Pons (tissue), 1 donor: Measurements from ENCODE around the gene CCDC78.
A peak's percentile ranks its signal among the peaks of the same experiment; 100 is the strongest.
"Not testable (repeated sequence)": the region's sequence is repeated elsewhere in the genome, so short reads cannot be mapped to it uniquely, and the experiment has no call there.

Source experiments
- DNase-seq: peaks from one replicate; pipeline ENCODE4 v3.0.0-alpha.2; 2016; ENCODE audit warnings: low spot score

Gene CCDC78

GRCh38 chr16:693766-694165 lies 32.5 kb downstream of the CCDC78 start:
- no peak for DNase-seq

DNA sequence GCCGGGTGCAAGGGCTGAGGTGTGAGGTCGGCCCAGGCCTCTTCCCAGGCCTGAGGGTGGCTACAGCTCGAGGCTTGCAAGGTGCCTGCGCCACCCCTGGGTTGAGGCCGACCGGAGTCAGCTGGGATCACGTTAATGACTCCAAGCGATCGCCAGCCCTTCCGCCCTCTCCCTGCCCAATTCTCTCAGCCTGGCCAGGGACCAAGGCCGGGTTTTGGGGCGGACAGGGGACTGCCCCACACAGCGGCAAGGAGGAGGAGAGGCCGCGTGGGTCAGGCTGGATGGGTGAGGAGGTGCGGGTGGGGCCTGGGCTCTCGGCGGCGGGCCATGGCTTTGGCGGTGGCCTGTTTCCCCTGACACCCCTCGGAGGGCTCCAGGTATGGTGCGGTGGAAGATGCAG lies 32.9 kb downstream of the CCDC78 start:
- DNase-seq, result no peak

DNA sequence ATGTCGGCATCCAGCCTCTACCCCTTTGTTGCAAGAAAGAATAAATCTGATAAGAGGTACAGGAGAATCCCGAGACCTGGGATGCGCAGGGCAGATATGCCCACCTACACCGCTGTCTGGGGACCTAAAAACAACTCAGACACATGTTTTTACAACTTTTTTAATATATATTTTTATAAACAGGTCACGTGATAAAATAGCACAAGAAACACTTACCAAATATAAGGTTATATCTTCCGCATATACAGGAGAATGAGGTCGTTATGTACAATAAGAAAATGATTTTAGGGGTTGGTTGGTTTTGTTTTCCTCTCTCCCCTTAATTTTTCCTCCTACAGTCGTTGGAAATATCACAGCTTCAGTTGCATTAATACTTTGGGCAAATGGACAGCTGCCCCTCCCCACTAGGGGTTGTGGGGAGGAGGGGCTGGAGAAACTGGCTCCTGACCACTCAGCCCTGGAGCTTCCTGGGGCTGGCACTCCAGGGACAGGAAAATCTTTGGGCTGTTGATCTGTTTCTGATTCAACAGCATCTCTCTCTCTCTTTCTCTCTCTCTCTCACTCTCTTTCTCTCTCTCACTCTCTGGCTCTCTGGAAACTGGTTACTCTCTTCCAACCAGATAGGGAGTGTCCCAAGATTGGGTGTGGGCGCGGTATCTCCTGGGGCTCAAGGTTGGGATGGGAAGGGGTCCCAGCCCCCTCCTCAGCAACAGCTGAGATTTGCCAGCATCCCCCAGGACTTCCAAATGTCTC lies 33.7 kb downstream of the CCDC78 start:
- DNase-seq, result no peak

GRCh38 chr16:691242-691641 lies 35.0 kb downstream of the CCDC78 start:
- DNase-seq, result not testable (repeated sequence)

DNA sequence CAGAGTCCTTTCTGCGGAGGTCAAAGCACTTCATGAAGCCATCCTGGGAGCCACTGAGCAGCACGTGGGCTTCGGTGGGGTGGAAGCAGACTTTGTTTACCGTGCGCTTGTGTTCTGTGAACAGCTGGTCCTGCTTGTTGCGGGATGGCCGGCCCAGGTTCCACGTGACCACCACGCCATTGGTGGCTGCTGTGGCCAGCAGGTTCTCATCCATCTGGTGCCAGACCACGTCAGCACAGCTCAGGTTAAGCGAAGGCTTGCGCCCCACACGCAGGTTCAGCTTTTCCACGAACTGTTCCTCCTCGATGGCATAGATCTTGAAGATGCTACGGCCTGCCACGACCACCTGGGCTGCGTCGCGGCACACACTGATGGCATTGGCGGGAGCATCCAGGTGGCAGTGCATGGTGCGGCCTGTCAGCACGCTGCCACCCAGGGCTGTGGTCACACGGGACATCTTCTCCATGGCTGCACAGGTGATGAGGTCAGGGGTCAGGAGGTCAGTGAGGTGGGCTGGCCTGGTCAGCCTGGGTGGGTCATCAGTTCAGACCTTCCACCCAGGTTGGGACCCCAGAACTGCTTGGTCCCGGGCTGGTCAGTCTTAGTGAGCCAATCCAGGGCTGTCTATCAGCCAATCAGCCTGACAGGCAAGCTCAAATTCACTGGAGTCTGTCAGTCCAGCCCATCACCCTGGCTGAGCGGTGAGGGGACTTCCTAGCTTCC lies 36.9 kb downstream of the CCDC78 start:
- DNase-seq, result no peak

DNA sequence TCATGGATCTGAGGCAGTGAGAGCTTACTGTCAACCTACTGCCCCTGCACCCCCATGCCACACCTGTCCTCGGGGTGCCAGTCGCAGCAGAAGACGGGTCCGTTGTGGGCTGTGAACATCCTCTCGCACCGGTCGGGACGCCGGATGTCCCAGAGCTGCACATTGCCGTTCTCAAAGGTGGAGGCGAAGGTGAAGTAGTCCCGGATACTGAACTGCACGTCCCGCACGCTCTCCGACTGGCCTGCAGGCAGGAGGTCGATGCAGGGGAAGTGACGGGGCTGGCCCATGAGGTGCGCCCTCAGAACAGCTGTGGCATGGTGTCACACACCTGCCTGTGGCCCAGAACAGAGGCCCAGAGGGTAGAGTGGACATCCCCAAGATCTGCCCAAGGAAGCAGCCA lies 38.7 kb downstream of the CCDC78 start:
- DNase-seq, result no peak

DNA sequence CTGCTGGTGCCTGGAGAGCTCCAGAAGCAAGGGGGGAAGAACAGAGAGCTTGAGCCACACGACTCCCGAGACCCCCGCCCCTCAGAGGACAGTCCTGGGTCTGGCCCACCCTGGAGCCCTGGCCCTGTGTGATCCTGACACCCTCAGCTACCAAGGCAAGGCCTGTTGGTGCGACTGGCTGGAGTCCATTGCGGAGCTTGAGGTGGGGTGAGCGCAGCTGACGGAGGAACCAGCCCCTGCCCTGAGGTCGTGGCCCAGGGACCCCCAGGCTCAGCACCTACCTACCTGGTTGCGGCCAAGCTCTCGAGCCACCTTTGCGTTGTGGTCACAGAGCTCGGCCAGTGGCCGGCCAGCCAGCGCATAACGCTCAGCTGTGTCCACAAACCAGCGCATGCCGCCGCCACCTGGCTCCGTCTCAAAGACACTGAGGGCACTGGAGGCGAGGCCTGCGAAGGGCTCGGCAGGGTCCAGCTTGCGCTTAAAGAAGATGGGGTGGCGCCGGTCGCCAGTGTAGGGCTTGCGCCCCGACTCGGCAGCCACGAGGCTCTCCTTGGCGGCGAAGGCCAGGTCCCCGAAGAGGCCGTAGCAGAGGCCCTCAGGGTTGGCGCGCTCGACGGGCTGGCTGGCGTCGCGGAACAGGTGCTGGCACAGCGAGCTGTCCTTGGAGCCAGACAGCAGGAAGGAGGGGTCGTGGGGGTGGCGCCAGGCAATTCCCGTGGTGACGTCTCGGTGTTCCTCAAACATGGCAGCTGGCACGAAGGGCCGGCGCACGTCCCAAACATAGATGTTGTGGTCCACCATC lies 39.6 kb downstream of the CCDC78 start:
- no peak for DNase-seq

- DNase-seq, result no peak
These were observed 40.3 kb downstream of the CCDC78 start for GRCh38 chr16:685967-686366.

GRCh38 chr16:684961-685696 lies 41.1 kb downstream of the CCDC78 start:
- DNase-seq, result no peak

DNA sequence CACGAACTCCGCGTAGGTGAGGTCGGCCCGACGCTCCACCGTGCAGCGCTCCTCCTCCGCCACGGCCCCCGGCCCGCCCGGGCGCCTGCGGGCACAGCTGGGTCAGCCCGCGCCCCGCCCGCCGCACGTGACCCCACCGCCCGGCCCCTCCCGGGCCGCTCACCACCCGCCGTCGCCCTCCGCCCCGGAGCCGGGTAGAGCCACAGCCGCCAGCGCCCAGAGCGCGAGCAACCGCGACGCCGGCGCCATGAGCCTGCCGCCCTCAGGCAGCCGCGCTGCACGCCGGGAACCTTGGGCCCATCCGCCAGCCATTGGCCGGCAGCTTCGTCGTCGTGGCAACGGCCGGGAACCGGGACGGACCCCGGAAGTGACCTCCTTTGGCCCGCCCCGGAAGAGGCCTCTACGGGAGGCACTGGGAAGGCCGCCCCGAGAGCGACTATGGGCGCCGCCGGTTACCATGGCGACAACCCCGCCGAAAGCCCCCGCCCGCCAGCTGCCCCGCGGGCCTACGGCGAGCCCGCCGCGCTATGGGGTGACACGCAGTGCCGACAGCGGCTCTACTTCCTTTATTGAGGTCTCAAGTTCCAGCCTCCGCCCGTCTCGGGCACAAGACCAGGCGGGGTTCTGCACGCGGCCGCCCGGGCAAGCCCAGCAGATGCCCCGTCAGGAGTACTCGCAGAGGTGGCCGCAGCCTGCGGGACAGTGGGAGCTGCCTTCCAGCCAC lies 42.0 kb downstream of the CCDC78 start, which contains the start of gene JMJD8:
Gene JMJD8 (minus strand): TSS at position 264 of the 724 bp plus-strand sequence. CDS start 15 bp downstream, at position 249.
- peak; percentile 88 for DNase-seq

DNA sequence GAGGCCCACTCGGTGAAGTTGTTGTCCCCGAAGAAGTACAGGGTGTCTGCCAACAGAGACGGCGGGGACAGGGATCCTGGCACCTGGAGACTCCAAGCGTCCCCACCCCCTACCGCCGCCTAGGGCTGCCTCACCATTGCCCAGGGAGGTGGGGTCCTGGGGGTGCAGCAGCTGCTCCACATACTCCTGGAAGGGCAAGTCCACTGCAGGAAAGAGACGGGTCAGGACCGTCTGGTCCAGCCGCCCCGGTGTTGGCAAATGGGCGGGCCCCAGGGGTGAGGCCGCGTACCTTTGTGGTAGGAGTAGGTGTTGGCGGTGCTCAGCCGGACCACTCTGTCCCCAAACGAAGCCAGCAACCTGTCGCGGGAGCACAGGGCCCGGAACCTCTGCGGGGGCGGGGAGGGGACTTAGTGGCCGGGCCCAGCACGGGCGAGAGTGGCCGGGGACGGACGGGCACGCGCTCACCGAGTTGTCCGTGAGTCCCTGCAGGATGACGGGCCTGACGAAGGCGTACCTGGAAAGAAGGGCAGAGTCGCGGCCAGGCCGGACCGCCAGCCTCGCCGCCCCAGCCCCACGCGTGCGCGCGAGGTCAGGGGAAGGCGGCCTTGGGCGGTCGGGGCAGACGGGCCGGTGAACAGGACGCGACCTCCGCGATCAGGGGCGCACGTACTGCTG lies 42.7 kb downstream of the CCDC78 start:
- DNase-seq, result no peak

- DNase-seq, result no peak
These were observed 43.5 kb downstream of the CCDC78 start for GRCh38 chr16:682493-683395.

DNA sequence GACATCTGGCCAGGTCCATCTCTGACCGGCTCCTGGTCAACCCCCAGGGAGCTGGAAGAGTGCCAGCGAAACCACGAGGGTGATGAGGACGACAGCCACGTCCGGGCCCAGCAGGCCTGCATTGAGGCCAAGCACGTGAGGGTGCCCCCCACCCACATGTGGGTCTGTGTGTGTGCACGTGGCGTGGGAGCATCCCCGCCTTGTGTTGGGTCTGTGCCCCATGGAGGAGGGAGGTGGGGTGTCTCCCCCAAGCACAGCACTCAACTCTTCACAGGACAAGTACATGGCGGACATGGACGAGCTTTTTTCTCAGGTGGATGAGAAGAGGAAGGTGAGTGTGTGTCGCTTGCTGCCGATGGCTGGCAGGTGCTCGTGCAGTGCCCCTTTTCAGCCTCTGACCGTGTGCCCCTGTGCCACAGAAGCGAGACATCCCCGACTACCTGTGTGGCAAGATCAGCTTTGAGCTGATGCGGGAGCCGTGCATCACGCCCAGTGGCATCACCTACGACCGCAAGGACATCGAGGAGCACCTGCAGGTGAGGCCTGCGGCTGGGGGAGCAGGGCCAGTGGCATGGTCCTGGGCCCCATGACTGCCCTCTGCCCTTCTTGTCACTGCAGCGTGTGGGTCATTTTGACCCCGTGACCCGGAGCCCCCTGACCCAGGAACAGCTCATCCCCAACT lies 44.4 kb downstream of the CCDC78 start:
- no peak for DNase-seq

- DNase-seq, result no peak
These were observed 45.1 kb downstream of the CCDC78 start for GRCh38 chr16:680967-681745.

DNA sequence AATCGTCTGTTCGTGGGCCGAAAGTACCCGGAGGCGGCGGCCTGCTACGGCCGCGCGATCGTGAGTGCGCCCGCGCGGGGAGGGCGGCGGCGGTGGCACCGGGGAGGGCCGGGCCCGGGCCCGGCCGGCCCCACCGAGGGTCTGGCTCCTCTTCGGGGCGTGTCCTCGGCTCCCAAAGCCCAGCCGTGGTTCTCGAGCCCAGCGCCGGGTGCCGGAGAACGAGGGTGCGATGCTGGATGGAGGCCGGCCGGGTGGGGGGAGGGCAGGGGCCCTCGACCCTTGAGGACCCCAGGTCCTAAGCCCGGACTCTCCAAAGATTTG lies 45.7 kb downstream of the CCDC78 start:
- no peak for DNase-seq

DNA sequence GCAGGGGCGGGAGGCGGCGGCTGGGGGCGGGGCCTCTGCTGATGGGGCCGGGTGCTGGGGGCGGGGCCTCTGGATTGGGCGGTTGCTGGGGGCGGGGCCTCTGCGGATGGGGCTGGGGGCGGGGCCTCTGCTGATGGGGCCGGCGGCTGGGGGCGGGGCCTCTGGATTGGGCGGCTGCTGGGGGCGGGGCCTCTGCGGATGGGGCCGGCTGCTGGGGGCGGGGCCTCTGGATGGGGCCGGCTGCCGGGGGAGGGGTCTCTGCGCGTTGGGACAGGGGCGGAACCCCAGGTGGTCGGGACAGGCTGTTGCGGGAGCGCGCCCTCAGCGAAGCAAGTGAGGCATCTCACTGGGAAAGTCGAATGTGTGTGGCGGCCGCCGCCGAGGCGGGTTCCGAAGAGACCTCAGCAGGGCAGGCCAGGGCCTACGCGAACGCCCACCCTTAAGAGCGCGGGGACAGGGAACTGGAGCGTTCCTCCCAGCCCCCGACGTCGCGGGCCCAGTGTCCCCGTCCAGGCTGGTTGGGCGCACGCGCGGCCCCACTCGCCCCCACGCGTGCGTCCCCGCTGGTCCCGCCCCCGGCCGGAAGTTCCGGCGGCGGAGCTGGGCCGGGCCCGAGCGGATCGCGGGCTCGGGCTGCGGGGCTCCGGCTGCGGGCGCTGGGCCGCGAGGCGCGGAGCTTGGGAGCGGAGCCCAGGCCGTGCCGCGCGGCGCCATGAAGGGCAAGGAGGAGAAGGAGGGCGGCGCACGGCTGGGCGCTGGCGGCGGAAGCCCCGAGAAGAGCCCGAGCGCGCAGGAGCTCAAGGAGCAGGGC lies 46.2 kb downstream of the CCDC78 start, which contains the start of gene STUB1:
Gene STUB1 (plus strand): TSS at position 597 of the 811 bp plus-strand sequence. CDS start 116 bp downstream, at position 713.
- DNase-seq, result peak; percentile 74
